Measurements from ENCODE around the gene ZBTB21. TPM values are rescaled to one million over a fixed set of nuclear protein-coding genes. Genes with fewer than 3 reads are reported as not detected.

ZBTB21 gene
- total and polyA plus RNA-seq, 9 of the 15 experiments (the other 6 are each of a cell fraction or from before 2014, with no cell fraction given), result 2.2 to 15.2 (median 8.7) TPM

GRCh38 chr21:42009831-42010506 is at the start of gene ZBTB21 (continued):
- TF ChIP-seq ZNF695 (CRISPR knock-in tag; IDR thresholded peaks at IDR 0.05) (peak; percentile 57; the same call in 1 of the 2 replicates), PML (IDR thresholded peaks at IDR 0.05; ENCODE audit: low read length) (peak; percentile 46; the same call in 1 of the 2 replicates), JUND (IDR thresholded peaks at IDR 0.05; ENCODE audit: borderline replicate concordance, low read depth, low read length) (peak; percentile 95), JUND (tag; IDR thresholded peaks at IDR 0.05; ENCODE audit: borderline replicate concordance, low read depth, low read length) (peak; percentile 97), DPF2 (IDR thresholded peaks at IDR 0.05) (peak; percentile 31; the same call in 1 of the 2 replicates), BCLAF1 (IDR thresholded peaks at IDR 0.05; ENCODE audit: borderline replicate concordance in 1 of 2, control insufficient read depth in 1 of 2, low read depth in 2 of 2, low read length in 1 of 2) (no peak), TBP (optimal IDR thresholded peaks at IDR 0.05; ENCODE audit: low read depth, low read length) (peak; percentile 68), ATF3 (IDR thresholded peaks at IDR 0.05) (peak; percentile 99), ATF3 (CRISPR knock-in tag; conservative IDR thresholded peaks at IDR 0.05) (peak; percentile 59; the same call in 1 of the 2 replicates), ARNT (IDR thresholded peaks at IDR 0.05) (peak in 1 of 2 experiments; percentile 35; a peak in 1 of 4 replicates), E2F8 (IDR thresholded peaks at IDR 0.05; ENCODE audit: low read depth, partially characterized antibody) (peak; percentile 92), MBD2 (IDR thresholded peaks at IDR 0.05; ENCODE audit: borderline replicate concordance, low read depth) (0 out of 2 replicates have a peak, but pooled peaks have one; percentile 56), STAG1 (CRISPR knock-in tag; IDR thresholded peaks at IDR 0.05; ENCODE audit: borderline replicate concordance) (0 out of 2 replicates have a peak, but pooled peaks have one; percentile 2), HEY1 (CRISPR knock-in tag; IDR thresholded peaks at IDR 0.05; ENCODE audit: borderline replicate concordance) (no peak), CEBPG (CRISPR knock-in tag; IDR thresholded peaks at IDR 0.05) (0 out of 2 replicates have a peak, but pooled peaks have one; percentile 26), CEBPG (tag; conservative IDR thresholded peaks at IDR 0.05 in 1 of 2, IDR thresholded peaks at IDR 0.05 in 1 of 2) (peak; percentile 57 to 60; a peak in 3 of 4 replicates), ZC3H11A (IDR thresholded peaks at IDR 0.05; ENCODE audit: low read depth, low read length) (0 out of 2 replicates have a peak, but pooled peaks have one; percentile 12), ZNF584 (CRISPR knock-in tag; IDR thresholded peaks at IDR 0.05; ENCODE audit: low read depth) (0 out of 2 replicates have a peak, but pooled peaks have one; percentile 24)

Measured in K562 (cell line).